NCI-H748 treated with DMSO at 0.1 percent for 48 hours (cell line): Measurements from ENCODE around the gene IGFL1.
"Not testable (repeated sequence)": the region's sequence is repeated elsewhere in the genome, so short reads cannot be mapped to it uniquely, and the experiment has no call there.

ENCODE experiments used
- DNase-seq: peaks from one replicate; lab custom pipeline; 2025; lab: John Stamatoyannopoulos, UW

IGFL1 gene

DNA sequence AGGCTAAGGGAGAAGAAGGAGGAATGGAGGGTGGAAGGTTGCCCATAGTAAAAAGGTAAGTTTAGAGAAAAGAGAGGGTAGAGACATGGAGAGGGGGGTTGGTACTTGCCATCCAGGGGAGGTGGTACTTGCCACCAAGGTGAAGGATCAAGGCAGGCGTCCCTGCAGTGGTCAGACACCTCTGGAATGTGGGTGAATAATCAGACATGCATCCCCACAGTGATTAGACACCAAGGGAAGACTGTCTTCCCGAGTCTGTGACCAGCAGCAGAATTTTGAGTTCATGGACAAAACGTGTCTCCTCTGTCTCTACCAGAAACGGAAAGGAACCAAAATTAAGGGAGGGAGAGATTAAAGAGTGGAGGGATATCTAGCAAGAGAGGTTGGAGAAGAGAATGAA lies 27.1 kb upstream of the IGFL1 start:
- no peak for DNase-seq

DNA sequence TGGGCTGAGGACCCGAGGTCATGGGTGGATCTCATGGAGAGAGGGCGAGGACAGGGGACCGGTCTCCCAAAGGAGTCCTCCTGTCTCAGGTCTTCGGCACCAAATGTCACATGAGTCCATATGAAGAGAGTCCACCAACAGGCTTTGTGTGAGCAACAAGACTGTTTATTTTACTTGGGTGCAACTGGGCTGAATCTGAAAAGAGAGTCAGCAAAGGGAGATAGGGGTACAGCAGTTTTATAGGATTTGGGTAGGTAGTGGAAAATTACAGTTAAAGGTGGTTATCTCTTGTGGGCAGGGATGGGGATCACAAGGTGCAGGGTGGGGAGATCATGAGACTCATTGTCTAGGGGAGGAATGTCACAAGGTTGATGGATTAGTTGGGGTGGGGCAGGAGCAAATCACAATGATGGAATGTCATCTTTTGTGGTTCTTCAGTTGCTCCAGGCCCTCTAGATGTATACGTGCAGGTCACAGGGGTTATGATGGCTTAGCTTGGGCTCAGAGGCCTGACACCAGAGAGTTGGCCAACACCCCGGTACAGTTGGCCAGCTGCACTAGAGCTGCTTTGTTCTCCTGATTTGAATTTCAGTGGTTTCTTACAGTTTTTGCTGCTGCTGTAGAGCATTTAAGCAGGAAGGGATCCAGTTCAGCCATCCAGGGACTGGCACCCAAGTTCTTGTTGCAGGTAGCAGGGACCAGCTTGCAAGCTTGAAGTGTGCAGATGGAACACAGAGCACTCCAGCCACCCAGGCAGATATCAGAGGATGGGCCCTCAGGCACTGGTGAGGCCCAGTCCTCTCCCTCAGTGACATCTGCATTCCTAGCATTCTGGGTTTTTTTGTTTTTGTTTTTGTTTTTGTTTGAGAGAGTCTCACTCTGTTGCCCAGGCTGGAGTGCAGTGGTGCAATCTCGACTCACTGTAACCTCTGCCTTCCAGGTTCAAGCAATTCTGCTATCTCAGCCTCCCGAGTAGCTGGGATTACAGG lies 26.4 kb upstream of the IGFL1 start:
- DNase-seq = no peak

DNA sequence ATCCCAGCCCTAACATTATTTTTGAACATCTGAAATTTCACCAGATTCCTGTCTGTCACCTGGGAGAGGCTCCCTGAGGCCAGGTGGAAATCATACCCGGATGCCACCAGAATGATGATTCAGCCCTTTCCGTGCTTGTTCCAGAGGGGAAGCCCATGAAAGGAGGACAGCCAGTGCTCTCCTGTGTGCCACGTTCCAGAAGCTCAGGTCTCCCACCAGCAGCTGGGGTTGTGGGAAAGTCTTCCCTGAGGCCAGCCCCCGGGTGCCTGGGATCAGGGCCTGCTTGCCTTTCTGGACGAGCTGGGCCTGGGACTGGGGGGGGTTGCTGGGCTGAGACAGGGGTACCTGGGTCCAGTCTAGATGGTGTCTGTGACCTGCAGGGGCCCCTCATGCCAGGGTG lies 25.5 kb upstream of the IGFL1 start:
- no peak for DNase-seq

GRCh38 chr19:46205183-46205984 lies 24.2 kb upstream of the IGFL1 start:
- DNase-seq = no peak

- DNase-seq = no peak
Observed at GRCh38 chr19:46206176-46206575, 23.4 kb upstream of the IGFL1 start.

DNA sequence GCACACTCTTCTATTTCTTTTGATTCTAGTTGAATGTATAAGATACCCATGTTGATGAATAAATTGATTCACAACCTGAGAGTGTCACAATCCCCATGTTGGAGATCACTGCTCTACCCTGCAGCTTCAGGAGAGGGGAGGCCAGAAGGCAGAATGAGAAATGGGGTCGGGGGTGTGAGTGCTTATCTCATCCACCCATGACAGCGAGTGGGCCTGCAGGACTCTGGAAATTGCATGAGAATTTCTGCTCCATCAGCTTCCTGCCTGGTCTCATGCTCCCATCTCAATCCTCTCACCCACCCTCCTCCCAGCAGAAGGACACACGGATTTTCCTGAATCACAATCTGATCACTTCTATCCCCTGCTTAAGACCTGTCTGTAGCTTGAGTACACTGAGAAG lies 22.9 kb upstream of the IGFL1 start:
- no peak for DNase-seq

DNA sequence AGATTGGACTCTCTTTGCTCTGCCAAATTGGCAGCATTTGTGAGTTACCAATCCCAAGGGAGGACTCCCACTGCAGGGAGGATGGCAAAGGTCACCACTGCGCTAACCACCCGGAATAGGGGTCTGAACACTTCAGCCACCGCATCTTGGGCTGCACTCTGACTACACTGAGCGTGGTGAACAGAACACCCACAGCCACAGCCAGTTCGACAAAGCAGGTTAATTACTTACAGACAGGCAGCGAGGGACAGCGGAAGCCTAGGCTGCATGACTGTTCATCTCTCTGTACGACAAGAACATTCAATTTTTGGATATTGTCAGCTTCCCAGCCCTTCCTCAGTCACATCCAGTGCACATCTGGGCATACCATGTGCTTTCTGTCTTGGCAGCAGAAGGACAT lies 21.7 kb upstream of the IGFL1 start:
- not testable (repeated sequence) for DNase-seq

- no peak for DNase-seq
Observed at GRCh38 chr19:46209051-46209450, 20.5 kb upstream of the IGFL1 start.

- no peak for DNase-seq
Observed at GRCh38 chr19:46209472-46209871, 20.1 kb upstream of the IGFL1 start.

DNA sequence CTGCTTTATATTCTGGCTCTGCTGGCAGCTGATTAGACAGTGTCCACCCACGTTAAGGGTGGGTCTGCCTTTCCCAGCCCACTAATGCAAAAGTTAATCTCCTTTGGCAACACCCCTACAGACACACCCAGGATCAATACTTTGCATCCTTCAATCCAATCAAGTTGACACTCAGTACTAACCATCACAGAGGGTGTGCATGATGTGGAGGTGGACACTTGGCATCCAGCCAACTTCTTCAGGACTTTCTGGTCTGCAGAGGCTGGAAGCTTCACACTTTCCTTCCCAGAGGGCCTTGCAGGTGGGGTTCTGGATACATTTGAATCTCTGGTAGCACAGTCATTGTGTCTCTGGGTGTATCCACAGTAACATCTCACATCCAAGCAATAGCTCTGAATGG lies 18.9 kb upstream of the IGFL1 start:
- DNase-seq = no peak

- DNase-seq = no peak
Observed at GRCh38 chr19:46211201-46211881, 18.2 kb upstream of the IGFL1 start.

- not testable (repeated sequence) for DNase-seq
Observed at GRCh38 chr19:46212592-46212991, 16.9 kb upstream of the IGFL1 start.

DNA sequence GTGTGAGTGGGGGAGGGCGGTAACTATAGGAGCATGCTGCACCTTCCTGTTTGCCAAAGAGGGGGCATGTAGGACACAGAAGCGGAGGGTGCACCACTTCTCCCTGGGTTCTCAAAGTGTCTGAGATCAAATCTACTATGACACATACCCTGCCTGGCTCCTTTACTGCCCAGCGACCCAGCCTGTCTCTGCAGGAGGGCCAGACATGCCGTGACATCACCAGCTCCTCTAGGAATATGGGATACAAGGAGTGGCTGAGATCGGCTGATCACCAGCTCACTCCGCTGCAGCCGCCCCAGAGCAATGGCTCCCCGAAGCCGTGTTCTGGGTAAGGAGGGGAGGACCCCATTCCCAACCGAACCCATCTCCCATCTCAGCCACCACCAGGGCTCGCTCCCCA lies 16.4 kb upstream of the IGFL1 start:
- DNase-seq = no peak

DNA sequence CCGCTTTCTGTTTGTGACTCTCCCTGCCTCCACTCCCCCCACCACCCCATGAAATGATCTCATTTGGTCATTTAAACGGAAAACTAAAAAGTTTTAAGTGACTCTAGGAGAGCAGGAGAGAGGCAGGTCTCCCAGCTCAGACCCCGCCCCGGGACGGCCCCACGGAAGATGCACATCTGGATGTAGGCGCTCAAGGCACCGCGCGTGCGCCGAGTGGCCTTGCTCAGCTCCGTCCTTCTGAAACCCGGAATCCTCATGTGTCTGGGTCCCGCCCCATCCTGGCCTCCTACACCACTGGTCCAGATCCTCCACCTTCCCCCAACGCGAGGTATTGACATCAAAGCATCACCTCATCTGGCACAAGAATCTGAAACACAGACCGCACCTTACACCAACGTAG lies 15.7 kb upstream of the IGFL1 start:
- no peak for DNase-seq

- no peak for DNase-seq
Observed at GRCh38 chr19:46216612-46217011, 12.9 kb upstream of the IGFL1 start.

GRCh38 chr19:46217476-46217875 lies 12.1 kb upstream of the IGFL1 start:
- DNase-seq = no peak

DNA sequence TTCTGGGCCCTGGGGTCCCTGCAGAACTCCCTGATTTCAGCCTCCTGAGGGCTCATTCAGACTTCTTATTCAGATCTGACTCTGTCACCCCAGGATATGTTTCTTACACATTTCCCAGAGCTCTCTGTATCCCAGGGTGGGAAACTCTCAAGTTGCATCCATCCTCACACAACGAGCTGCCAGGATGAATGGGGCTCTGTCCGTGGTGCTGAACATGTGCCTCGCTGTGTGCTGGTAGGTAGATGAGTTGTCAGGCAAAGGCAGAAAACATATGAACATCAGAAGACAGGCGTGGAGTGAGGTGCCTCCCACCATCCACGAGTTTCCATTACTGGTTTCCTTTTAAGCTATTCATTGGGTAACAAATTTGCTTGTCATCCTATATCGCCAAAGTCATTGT lies 11.4 kb upstream of the IGFL1 start:
- no peak for DNase-seq

DNA sequence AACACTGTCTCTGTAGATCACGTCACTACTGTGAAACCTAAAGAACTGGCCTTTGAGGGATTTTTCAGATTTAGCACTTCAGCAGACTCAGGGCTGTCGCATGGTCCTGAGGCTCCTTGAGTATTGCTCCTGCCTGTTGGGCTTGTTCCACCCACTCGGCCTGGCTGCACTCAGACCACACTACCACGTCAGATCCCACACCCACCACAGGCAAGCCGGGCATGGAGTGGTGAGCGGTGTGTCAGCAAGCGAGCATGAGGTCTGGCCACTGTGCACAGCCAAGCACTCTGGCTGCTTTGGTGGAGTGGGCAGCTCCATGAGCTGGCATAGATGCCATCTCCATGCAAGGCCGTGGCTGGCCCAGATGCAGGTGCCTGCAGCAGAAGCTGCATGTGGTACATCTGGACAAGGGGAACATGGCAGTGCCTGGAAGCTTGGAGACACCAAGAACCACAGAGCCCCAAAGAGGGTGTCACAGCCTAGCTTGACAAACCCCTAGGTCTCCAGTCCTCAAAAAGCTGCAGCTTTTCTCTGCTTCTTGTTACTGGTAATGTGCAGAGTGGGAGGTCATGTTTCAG lies 9.4 kb upstream of the IGFL1 start:
- no peak for DNase-seq

GRCh38 chr19:46221152-46221551 lies 8.4 kb upstream of the IGFL1 start:
- no peak for DNase-seq

DNA sequence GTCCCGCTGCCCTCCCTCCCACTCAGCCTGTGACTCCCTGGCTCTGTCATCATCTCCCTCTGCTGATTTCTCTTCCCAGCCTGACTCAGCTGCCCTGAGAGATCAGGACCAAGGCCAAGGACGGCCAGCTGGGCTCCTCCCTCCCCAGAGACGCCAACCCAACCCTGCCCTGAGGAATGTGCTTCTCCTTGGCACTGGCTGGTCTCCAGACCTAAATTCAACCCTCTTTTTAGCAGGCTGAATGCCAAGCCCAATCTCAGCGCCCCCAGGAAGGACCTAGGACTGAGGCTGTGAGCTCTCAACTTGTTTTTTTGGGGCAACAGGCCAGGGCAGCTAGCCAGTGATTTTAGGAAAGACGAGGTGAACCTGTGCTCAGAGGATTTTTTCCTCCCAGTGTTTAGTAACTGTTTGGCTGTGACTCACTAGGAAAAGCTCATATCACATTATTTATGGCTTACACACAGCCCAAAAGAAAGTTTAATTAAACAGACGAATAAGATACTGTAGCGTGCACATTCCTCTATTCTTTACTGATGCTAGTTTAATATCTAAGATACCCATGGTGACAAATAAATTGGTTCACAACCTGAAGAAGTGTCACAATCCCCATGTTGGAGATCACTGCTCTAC lies 7.4 kb upstream of the IGFL1 start:
- DNase-seq = no peak

DNA sequence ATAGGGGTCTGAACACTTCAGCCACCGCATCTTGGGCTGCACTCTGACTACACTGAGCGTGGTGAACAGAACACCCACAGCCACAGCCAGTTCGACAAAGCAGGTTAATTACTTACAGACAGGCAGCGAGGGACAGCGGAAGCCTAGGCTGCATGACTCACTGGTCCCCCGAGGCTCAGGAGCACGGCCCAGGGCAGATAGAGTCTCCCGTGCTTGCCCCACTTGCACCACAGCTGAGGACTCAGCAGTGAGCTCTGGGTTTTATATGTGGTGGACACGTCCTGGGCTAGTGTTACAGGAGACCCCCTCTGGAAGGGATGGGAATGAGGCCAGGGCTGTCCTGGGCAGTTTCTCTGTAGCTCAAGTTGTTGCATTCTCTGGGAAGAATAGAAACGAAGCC lies 5.8 kb upstream of the IGFL1 start:
- DNase-seq = not testable (repeated sequence)

DNA sequence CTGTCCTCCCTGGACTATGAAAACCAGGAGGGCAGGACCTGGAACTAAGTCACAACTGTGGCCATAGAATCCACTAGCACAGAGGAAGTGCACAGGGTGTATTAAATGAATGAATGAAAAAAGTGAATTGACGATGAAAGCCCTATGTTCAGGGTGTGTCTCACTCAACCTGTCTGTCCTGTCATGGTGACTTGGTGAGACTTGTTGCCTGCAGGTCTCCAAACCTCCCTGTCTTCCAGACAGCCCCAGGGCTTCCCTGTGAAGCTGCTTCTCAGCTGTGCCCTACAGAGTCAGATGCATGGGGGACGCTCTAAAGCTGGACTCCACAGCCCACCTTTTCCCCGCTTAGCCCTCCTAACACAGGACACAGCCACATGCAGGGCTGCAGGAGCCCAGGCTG lies 4.8 kb upstream of the IGFL1 start:
- no peak for DNase-seq
